HEK293 (cell line): Measurements from ENCODE around the gene SMIM44.

Source experiments
- CTCF ChIA-PET: fragments of 350-600 bp; formaldehyde crosslinking; extraction: SDS; loops from one replicate; lab custom pipeline; 2021; ENCODE audit warnings: antibody characterized with exemption; lab: Yijun Ruan, JAX
- POLR2A ChIA-PET: fragments of 300-600 bp; formaldehyde crosslinking; extraction: SDS; loops from one replicate; lab custom pipeline; 2020; ENCODE audit warnings: antibody characterized with exemption, inconsistent platforms; lab: Yijun Ruan, JAX
- H3K27ac ChIP-seq: fragments of 200-500 bp; sonication (Bioruptor generic); 2 replicates; pipeline ENCODE4 v1.5.1; 2014; ENCODE audit warnings: low read depth, low read length, control low read depth, inconsistent platforms; ENCODE audit errors: extremely low read depth
- H3K36me3 ChIP-seq, 2 experiments: fragments of 200-500 bp in 1 of 2; sonication (Bioruptor generic) in 1 of 2; 1 replicate in 1 of 2; 2 replicates in 1 of 2; pipeline ENCODE4 v1.5.1; 2014 to 2017; ENCODE audit warnings: inconsistent platforms in 2 of 2, low read length in 2 of 2; ENCODE audit not compliant: control insufficient read depth in 2 of 2, insufficient read depth in 1 of 2
- H3K4me1 ChIP-seq: fragments of 200-500 bp; sonication (Bioruptor generic); 2 replicates; pipeline ENCODE4 v1.5.1; 2014; ENCODE audit warnings: mild to moderate bottlenecking, low read length, inconsistent platforms; ENCODE audit not compliant: control insufficient read depth, insufficient read depth
- H3K4me3 ChIP-seq: 2 replicates; pipeline ENCODE4 v1.5.1; 2011; ENCODE audit warnings: low read depth, mild to moderate bottlenecking, control low read depth, low read length, moderate library complexity
- H3K9me3 ChIP-seq: fragments of 200-500 bp; sonication (Bioruptor generic); 2 replicates; pipeline ENCODE4 v1.5.1; 2014; ENCODE audit warnings: low read depth, low read length, inconsistent platforms; ENCODE audit not compliant: control insufficient read depth, insufficient read depth
- ATF2 ChIP-seq: fragments of 450-650 bp; formaldehyde crosslinking; IDR thresholded peaks from 2 replicates; pipeline ENCODE4 v1.5.1; 2016; ENCODE audit warnings: missing biosample characterization, missing genetic modification characterization, low read depth
- EGR2 ChIP-seq: fragments of 450-650 bp; formaldehyde crosslinking; IDR thresholded peaks from 2 replicates; pipeline ENCODE4 v1.5.1; 2016; ENCODE audit warnings: low read depth, missing biosample characterization, missing genetic modification characterization
- HIC1 ChIP-seq: fragments of 450-650 bp; formaldehyde crosslinking; IDR thresholded peaks from 2 replicates; pipeline ENCODE4 v1.5.1; 2016; ENCODE audit warnings: missing biosample characterization, missing genetic modification characterization
- SCRT2 ChIP-seq: fragments of 450-650 bp; formaldehyde crosslinking; IDR thresholded peaks from 2 replicates; pipeline ENCODE4 v1.5.1; 2016; ENCODE audit warnings: missing biosample characterization, missing genetic modification characterization
- TSHZ1 ChIP-seq: fragments of 450-650 bp; formaldehyde crosslinking; IDR thresholded peaks from 2 replicates; pipeline ENCODE4 v1.5.1; 2016; ENCODE audit warnings: missing biosample characterization, missing genetic modification characterization, borderline replicate concordance
- ZFHX2 ChIP-seq: fragments of 450-650 bp; formaldehyde crosslinking; conservative IDR thresholded peaks from 2 replicates; pipeline ENCODE4 v1.5.1; 2016; ENCODE audit warnings: missing biosample characterization, missing genetic modification characterization
- ZNF10 ChIP-seq: fragments of 450-650 bp; formaldehyde crosslinking; IDR thresholded peaks from 2 replicates; pipeline ENCODE4 v1.5.1; 2017; ENCODE audit warnings: missing biosample characterization, missing genetic modification characterization
- ZNF600 ChIP-seq: fragments of 450-650 bp; formaldehyde crosslinking; IDR thresholded peaks from 2 replicates; pipeline ENCODE4 v1.5.1; 2016; ENCODE audit warnings: missing biosample characterization, missing genetic modification characterization
- ZNF785 ChIP-seq: fragments of 450-650 bp; formaldehyde crosslinking; IDR thresholded peaks from 2 replicates; pipeline ENCODE4 v1.5.1; 2016; ENCODE audit warnings: missing biosample characterization, missing genetic modification characterization

The SMIM44 gene

GRCh38 chr19:3478409-3479176 lies 4.6 kb downstream of the SMIM44 start:
- Histone ChIP-seq H3K36me3 (no peaks in the 10 kb centered on the region), H3K4me3 (no peak overlapping the region), H3K4me1 (no peaks in the 10 kb centered on the region), H3K27ac (no peak overlapping the region), H3K9me3 (no peaks in the 10 kb centered on the region)
- ChIA-PET POLR2A (interaction anchor here (0.7 to 0.9 kb wide), 3 partner anchors 22 to 245 kb away, joined by 3 to 7 read pairs (median 3); partner anchors contain the start of gene DOHH), CTCF (interaction anchor here (0.5 to 9.4 kb wide), 4 partner anchors 8 to 151 kb away, joined by 3 to 62 read pairs (median 4); no protein-coding TSS in a partner anchor)
- TF ChIP-seq ATF2 (tag by site-specific recombination) (no peak), ZNF600 (tag by site-specific recombination) (0 out of 2 replicates have a peak, but pooled peaks have one; percentile 4), ZNF10 (no peak)

GRCh38 chr19:3477951-3478350 lies 5.3 kb downstream of the SMIM44 start:
- no peak overlapping the region for H3K27ac ChIP-seq
- no peaks in the 10 kb centered on the region for H3K36me3 ChIP-seq
- no peaks in the 10 kb centered on the region for H3K9me3 ChIP-seq
- no peaks in the 10 kb centered on the region for H3K4me1 ChIP-seq
- POLR2A ChIA-PET = no interaction called here
- TF ChIP-seq ZNF785 (tag by site-specific recombination) (no peak), ZNF600 (tag by site-specific recombination) (0 out of 2 replicates have a peak, but pooled peaks have one; percentile 21), SCRT2 (tag by site-specific recombination) (peak; percentile 29; the same call in 1 of the 2 replicates)
- TF ChIP-seq, all 188 proteins: peak for 2
- CTCF ChIA-PET = interaction anchor here (0.6 to 9.4 kb wide), 2 partner anchors 7 to 8 kb away, joined by 4 to 62 read pairs; no protein-coding TSS in a partner anchor
- no peak overlapping the region for H3K4me3 ChIP-seq

- Histone ChIP-seq H3K4me1 (no peaks in the 10 kb centered on the region), H3K36me3 (no peaks in the 10 kb centered on the region), H3K4me3 (no peak overlapping the region), H3K27ac (no peak overlapping the region), H3K9me3 (no peaks in the 10 kb centered on the region)
- TF ChIP-seq EGR2 (tag by site-specific recombination) (peak; percentile 100), TSHZ1 (tag by site-specific recombination) (no peak), HIC1 (tag by site-specific recombination) (peak; percentile 48; the same call in 1 of the 2 replicates), ZFHX2 (peak; percentile 99)
- ChIA-PET POLR2A (no interaction called here), CTCF (no interaction called here)
Measured at GRCh38 chr19:3477506-3477905, 5.7 kb downstream of the SMIM44 start.
